Measurements from ENCODE around the gene PUM1.

DNA sequence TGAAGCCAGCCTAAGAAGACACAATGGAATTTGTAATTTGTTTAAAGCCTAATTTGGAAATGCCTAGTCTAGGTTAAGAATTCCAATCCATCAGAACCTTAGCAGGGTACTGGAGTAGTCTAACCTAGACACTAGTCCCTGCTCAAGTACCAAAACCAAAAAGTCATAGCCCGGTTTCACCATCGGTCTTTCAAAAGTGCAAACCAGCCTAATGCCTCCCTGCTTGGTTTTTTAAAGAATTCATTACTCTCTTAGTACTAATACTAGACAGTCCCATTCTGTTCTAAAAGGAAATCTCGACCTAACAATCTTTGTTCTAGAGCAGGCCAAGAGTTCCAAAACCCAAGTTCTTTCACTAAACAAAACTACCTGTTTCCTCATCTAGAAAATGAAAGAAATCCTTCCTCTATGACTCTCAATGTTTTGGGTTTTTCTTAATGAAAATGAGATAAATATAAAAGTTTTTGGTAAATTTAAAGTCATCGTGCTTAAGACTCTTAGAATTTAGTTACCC lies 2.6 kb downstream of the PUM1 start:
- TF ChIP-seq, protein P1, sequence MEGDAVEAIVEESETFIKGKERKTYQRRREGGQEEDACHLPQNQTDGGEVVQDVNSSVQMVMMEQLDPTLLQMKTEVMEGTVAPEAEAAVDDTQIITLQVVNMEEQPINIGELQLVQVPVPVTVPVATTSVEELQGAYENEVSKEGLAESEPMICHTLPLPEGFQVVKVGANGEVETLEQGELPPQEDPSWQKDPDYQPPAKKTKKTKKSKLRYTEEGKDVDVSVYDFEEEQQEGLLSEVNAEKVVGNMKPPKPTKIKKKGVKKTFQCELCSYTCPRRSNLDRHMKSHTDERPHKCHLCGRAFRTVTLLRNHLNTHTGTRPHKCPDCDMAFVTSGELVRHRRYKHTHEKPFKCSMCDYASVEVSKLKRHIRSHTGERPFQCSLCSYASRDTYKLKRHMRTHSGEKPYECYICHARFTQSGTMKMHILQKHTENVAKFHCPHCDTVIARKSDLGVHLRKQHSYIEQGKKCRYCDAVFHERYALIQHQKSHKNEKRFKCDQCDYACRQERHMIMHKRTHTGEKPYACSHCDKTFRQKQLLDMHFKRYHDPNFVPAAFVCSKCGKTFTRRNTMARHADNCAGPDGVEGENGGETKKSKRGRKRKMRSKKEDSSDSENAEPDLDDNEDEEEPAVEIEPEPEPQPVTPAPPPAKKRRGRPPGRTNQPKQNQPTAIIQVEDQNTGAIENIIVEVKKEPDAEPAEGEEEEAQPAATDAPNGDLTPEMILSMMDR (IDR thresholded peaks at IDR 0.05) = no peak
- TF ChIP-seq POLR2A (IDR thresholded peaks at IDR 0.05) = no peak

All from thyroid gland (tissue), 4 donors.